Measurements from ENCODE around the gene ILF2. TPM values are rescaled to one million over a fixed set of nuclear protein-coding genes. Genes with fewer than 3 reads are reported as not detected.
"Not testable (repeated sequence)": the region's sequence is repeated elsewhere in the genome, so short reads cannot be mapped to it uniquely, and the experiment has no call there.

The ILF2 gene
- 127 TPM for total RNA-seq
- 100 to 1,000 TPM; 133 to 162 (median 150) TPM for polyA plus RNA-seq

DNA sequence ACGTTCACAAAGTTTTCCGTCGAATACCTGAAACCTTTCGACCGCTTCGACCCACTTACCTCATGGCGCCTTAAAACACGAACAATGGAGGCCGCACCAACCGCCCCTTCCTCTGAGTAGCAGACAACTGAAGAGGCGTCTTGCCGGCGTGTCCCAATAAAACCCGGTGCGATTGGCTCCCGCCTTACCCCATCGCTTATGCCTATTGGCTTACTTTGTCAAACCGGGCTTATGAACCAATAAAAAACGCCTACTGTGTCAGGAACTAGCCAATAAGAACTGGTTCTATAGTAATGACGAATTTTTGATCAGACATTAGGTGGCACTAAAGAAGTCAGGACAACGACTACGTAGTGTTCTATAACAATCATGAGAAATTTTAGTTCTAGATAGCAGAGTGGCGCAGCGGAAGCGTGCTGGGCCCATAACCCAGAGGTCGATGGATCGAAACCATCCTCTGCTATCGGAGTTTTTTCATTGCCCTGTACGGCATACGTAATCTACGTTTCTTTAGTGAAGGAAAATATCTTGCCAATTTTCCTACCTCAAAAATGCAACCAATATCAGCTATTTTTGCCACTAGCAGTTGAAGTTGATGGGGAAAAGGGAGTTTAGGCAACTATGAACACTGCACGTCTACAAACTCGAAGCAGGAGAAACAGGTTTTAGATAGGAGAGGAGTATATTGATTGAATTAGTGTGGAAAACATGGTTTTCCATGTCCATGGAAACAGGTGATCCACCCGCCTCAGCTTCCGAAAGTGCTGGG is at the start of gene ILF2:
Gene ILF2 (minus strand): TSS at position 135 of the 769 bp plus-strand sequence. CDS start 71 bp downstream, at position 64.
- H3K27me3 ChIP-seq (ENCODE audit: control insufficient read depth, insufficient read depth, low read length): no peaks in the 10 kb centered on the region
- Mint-ChIP-seq H3K27ac (no peak within 1 kb of the TSS), H3K36me3 (peaks cover 17% of the 10 kb centered on the region), H3K27me3 (peaks cover 4% of the 10 kb centered on the region), H3K9me3 (peaks cover 0 to 3% (median 0%) of the 10 kb centered on the region in 7 donors), H3K4me3 (no peak within 1 kb of the TSS), H3K4me1 (peaks cover 6 to 32% (median 13%) of the 10 kb centered on the region in 4 donors)
- H3K4me3 ChIP-seq (ENCODE audit: low read depth, low read length): peak within 1 kb of the TSS; percentile 99
- peak; percentile 96 to 99 (median 98) for DNase-seq
- H3K9me3 ChIP-seq (ENCODE audit: control insufficient read depth in 2 of 2, low read length in 2 of 2): no peaks in the 10 kb centered on the region
- ATAC-seq (ENCODE audit: low read depth in 2 of 2): peak; percentile 94 to 95
- peak within 1 kb of the TSS; percentile 91 for H3K27ac ChIP-seq (ENCODE audit: insufficient read depth, low read length, poor library complexity, severe bottlenecking)
- H3K36me3 ChIP-seq (ENCODE audit: control insufficient read depth, insufficient read depth, low read length): peaks cover 33% of the 10 kb centered on the region
- peaks cover 19% of the 10 kb centered on the region for H3K4me1 ChIP-seq (ENCODE audit: control insufficient read depth, insufficient read depth, low read length, poor library complexity, severe bottlenecking)

GRCh38 chr1:153717330-153717729 is 46.5 kb upstream of the ILF2 start:
- H3K4me1 Mint-ChIP-seq: no peaks in the 10 kb centered on the region
- Histone ChIP-seq H3K27me3 (ENCODE audit: control insufficient read depth, insufficient read depth, low read length) (no peaks in the 10 kb centered on the region), H3K36me3 (ENCODE audit: control insufficient read depth, insufficient read depth, low read length) (no peaks in the 10 kb centered on the region), H3K9me3 (ENCODE audit: control insufficient read depth in 2 of 2, low read length in 2 of 2) (no peaks in the 10 kb centered on the region), H3K27ac (ENCODE audit: insufficient read depth, low read length, poor library complexity, severe bottlenecking) (no peak overlapping the region), H3K4me1 (ENCODE audit: control insufficient read depth, insufficient read depth, low read length, poor library complexity, severe bottlenecking) (no peaks in the 10 kb centered on the region), H3K4me3 (ENCODE audit: low read depth, low read length) (no peak overlapping the region)
- no peak overlapping the region for H3K27ac Mint-ChIP-seq
- no peak for DNase-seq
- H3K36me3 Mint-ChIP-seq: no peaks in the 10 kb centered on the region
- H3K9me3 Mint-ChIP-seq: no peaks in the 10 kb centered on the region
- peaks cover 35% of the 10 kb centered on the region for H3K27me3 Mint-ChIP-seq
- no peak for ATAC-seq (ENCODE audit: low read depth in 2 of 2)
- H3K4me3 Mint-ChIP-seq: no peak overlapping the region

GRCh38 chr1:153716211-153716610 is 45.4 kb upstream of the ILF2 start:
- H3K36me3 ChIP-seq (ENCODE audit: control insufficient read depth, insufficient read depth, low read length); H3K4me3 ChIP-seq (ENCODE audit: low read depth, low read length); H3K27me3 ChIP-seq (ENCODE audit: control insufficient read depth, insufficient read depth, low read length); H3K4me3 Mint-ChIP-seq; H3K4me1 ChIP-seq (ENCODE audit: control insufficient read depth, insufficient read depth, low read length, poor library complexity, severe bottlenecking); H3K9me3 ChIP-seq (ENCODE audit: control insufficient read depth in 2 of 2, low read length in 2 of 2); H3K9me3 Mint-ChIP-seq; ATAC-seq (ENCODE audit: low read depth in 2 of 2); DNase-seq; H3K27ac Mint-ChIP-seq; H3K36me3 Mint-ChIP-seq; H3K27ac ChIP-seq (ENCODE audit: insufficient read depth, low read length, poor library complexity, severe bottlenecking); H3K4me1 Mint-ChIP-seq: not testable (repeated sequence)
- H3K27me3 Mint-ChIP-seq: peaks cover 37% of the 10 kb centered on the region

DNA sequence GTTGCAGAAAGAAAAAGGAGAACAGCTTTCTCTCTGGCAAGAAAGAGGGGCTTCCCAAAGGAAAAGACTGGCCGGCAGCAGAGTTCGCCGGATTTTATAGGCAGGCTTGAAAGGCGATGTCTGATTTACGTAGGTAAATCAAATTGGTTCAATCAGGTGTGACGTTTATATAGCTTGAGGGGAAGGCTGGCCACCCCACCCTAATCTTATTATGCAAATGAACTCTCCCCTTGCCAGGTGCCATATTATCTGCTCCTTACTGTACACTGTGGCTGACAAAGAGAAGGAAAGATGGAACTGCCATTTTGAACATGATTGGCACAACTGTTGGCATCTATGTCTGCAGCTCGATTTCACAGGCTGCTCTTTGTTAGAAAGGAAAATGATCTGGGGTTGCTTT is 40.2 kb upstream of the ILF2 start:
- Mint-ChIP-seq H3K36me3 (no peaks in the 10 kb centered on the region), H3K4me1 (no peaks in the 10 kb centered on the region)

DNA sequence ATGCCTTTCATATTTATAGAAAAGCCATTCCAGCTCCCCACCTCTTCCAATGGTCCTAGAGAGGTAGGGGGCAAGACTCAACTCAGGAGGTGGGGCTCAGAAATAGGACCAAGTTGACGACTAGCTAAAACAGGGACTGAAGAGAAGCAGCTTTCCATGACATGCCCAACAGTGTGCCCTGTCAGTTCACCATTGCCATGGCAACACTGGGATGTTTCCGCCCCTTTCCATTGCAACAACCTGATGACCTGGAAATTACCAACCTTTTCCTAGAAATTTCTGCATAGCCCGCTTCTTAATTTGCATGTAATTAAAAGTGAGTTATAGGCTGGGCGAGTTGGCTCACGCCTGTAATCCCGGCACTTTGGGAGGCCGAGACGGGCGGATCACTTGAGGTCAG is 34.7 kb upstream of the ILF2 start:
- Mint-ChIP-seq H3K27me3 (peaks cover 16% of the 10 kb centered on the region), H3K4me1 (no peaks in the 10 kb centered on the region), H3K4me3 (no peak overlapping the region), H3K36me3 (no peaks in the 10 kb centered on the region), H3K27ac (no peak overlapping the region), H3K9me3 (no peaks in the 10 kb centered on the region)
- H3K36me3 ChIP-seq (ENCODE audit: control insufficient read depth, insufficient read depth, low read length): no peaks in the 10 kb centered on the region
- no peak for ATAC-seq (ENCODE audit: low read depth in 2 of 2)
- no peak for DNase-seq
- H3K4me1 ChIP-seq (ENCODE audit: control insufficient read depth, insufficient read depth, low read length, poor library complexity, severe bottlenecking): no peaks in the 10 kb centered on the region
- no peaks in the 10 kb centered on the region for H3K27me3 ChIP-seq (ENCODE audit: control insufficient read depth, insufficient read depth, low read length)
- no peaks in the 10 kb centered on the region for H3K9me3 ChIP-seq (ENCODE audit: control insufficient read depth in 2 of 2, low read length in 2 of 2)
- H3K4me3 ChIP-seq (ENCODE audit: low read depth, low read length): no peak overlapping the region
- H3K27ac ChIP-seq (ENCODE audit: insufficient read depth, low read length, poor library complexity, severe bottlenecking): no peak overlapping the region

More for the DNA sequence above, 40.2 kb upstream of the ILF2 start:
- no peaks in the 10 kb centered on the region for H3K4me1 ChIP-seq (ENCODE audit: control insufficient read depth, insufficient read depth, low read length, poor library complexity, severe bottlenecking)
- H3K4me3 Mint-ChIP-seq: no peak overlapping the region
- H3K4me3 ChIP-seq (ENCODE audit: low read depth, low read length): no peak overlapping the region
- H3K27ac Mint-ChIP-seq: no peak overlapping the region
- H3K27ac ChIP-seq (ENCODE audit: insufficient read depth, low read length, poor library complexity, severe bottlenecking): no peak overlapping the region
- peaks cover 44% of the 10 kb centered on the region for H3K27me3 Mint-ChIP-seq
- H3K36me3 ChIP-seq (ENCODE audit: control insufficient read depth, insufficient read depth, low read length): no peaks in the 10 kb centered on the region
- H3K9me3 ChIP-seq (ENCODE audit: control insufficient read depth in 2 of 2, low read length in 2 of 2): no peaks in the 10 kb centered on the region
- no peaks in the 10 kb centered on the region for H3K27me3 ChIP-seq (ENCODE audit: control insufficient read depth, insufficient read depth, low read length)
- H3K9me3 Mint-ChIP-seq: no peaks in the 10 kb centered on the region
- ATAC-seq (ENCODE audit: low read depth in 2 of 2) (no peak), DNase-seq (no peak)

DNA sequence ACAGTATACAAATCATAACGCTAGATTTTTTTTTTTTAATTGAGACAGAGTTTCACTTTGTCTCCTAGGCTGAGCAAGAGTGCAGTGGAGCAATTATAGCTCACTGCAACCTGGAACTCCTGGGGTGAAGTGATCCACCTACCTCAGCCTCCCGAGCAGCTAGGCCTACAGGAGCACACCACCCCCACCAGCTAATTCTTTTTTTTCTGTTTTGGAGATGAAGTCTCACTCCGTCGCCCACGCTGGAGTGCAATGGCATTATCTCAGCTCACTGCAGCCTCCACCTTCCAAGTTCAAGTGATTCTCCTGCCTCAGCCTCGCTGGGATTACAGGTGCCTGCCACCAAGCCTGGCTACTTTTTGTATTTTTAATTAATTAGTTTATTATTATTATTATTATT is 29.0 kb upstream of the ILF2 start:
- no peaks in the 10 kb centered on the region for H3K27me3 Mint-ChIP-seq
- H3K36me3 Mint-ChIP-seq: no peaks in the 10 kb centered on the region
- peaks cover 0 to 3% (median 0%) of the 10 kb centered on the region in 4 donors for H3K4me1 Mint-ChIP-seq
- Histone ChIP-seq H3K4me1 (ENCODE audit: control insufficient read depth, insufficient read depth, low read length, poor library complexity, severe bottlenecking) (no peaks in the 10 kb centered on the region), H3K27ac (ENCODE audit: insufficient read depth, low read length, poor library complexity, severe bottlenecking) (no peak overlapping the region), H3K9me3 (ENCODE audit: control insufficient read depth in 2 of 2, low read length in 2 of 2) (no peaks in the 10 kb centered on the region), H3K4me3 (ENCODE audit: low read depth, low read length) (no peak overlapping the region), H3K27me3 (ENCODE audit: control insufficient read depth, insufficient read depth, low read length) (no peaks in the 10 kb centered on the region), H3K36me3 (ENCODE audit: control insufficient read depth, insufficient read depth, low read length) (no peaks in the 10 kb centered on the region)
- H3K27ac Mint-ChIP-seq: no peak overlapping the region
- no peak overlapping the region for H3K4me3 Mint-ChIP-seq
- ATAC-seq (ENCODE audit: low read depth in 2 of 2) (no peak), DNase-seq (no peak)
- H3K9me3 Mint-ChIP-seq: peaks cover 0 to 1% (median 0%) of the 10 kb centered on the region in 7 donors

DNA sequence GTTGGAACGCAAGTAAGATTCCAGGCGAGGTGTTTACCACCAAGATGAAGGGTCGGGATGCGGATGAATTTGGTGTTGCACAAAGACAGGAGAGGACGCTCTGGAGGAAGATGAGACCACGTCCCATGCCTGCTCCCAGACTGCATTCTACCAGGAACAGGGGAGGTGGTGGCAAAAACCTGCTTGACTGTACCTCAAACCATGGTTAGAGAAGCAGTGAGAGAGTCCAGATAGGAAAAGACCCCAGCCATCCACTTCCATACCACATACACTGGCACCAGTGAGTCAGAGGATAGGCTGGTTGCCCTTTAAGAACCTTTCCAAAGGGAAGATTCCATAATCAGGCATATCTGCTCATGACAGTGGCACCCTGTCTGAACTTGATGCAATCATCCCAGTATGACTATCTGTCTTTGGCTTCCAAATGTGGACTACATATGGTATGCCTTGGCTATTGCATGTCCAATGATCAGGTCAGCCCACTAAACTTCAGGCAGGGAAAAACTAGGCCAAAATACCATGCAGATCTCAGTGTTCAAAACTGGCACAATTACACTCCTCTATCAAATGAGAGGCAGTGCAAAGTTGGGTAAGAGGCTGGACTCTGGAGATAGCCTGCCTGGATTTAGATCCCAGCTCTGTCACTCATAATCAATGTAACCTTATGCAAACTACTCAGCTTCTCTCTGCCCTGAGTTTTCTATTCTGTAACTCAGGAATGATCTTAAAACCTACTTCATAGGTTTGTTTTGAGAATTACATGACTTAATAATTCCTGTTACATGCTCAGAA is 28.3 kb upstream of the ILF2 start:
- Histone ChIP-seq H3K36me3 (ENCODE audit: control insufficient read depth, insufficient read depth, low read length) (no peaks in the 10 kb centered on the region), H3K27ac (ENCODE audit: insufficient read depth, low read length, poor library complexity, severe bottlenecking) (no peak overlapping the region), H3K27me3 (ENCODE audit: control insufficient read depth, insufficient read depth, low read length) (no peaks in the 10 kb centered on the region), H3K4me3 (ENCODE audit: low read depth, low read length) (no peak overlapping the region), H3K9me3 (ENCODE audit: control insufficient read depth in 2 of 2, low read length in 2 of 2) (no peaks in the 10 kb centered on the region), H3K4me1 (ENCODE audit: control insufficient read depth, insufficient read depth, low read length, poor library complexity, severe bottlenecking) (no peaks in the 10 kb centered on the region)
- Mint-ChIP-seq H3K9me3 (peaks cover 0 to 1% (median 0%) of the 10 kb centered on the region in 7 donors), H3K27ac (peak overlapping the region in 1 of 3 donors; percentile 18), H3K27me3 (no peaks in the 10 kb centered on the region), H3K36me3 (no peaks in the 10 kb centered on the region), H3K4me1 (peaks cover 0 to 3% (median 0%) of the 10 kb centered on the region in 4 donors), H3K4me3 (no peak overlapping the region)
- no peak for ATAC-seq (ENCODE audit: low read depth in 2 of 2)
- DNase-seq: no peak

Data from CD4-positive, CD25-positive, alpha-beta regulatory T cell (primary cell).